SHP77 treated with DMSO at 0.1 percent for 48 hours (cell line): ENCODE measurements around the gene GNAI2.
A peak's percentile ranks its signal among the peaks of the same experiment; 100 is the strongest.
"Not testable (repeated sequence)": the region's sequence is repeated elsewhere in the genome, so short reads cannot be mapped to it uniquely, and the experiment has no call there.

Source experiments
- DNase-seq: peaks from one replicate; lab custom pipeline; 2025; lab: John Stamatoyannopoulos, UW

GNAI2 gene

DNA sequence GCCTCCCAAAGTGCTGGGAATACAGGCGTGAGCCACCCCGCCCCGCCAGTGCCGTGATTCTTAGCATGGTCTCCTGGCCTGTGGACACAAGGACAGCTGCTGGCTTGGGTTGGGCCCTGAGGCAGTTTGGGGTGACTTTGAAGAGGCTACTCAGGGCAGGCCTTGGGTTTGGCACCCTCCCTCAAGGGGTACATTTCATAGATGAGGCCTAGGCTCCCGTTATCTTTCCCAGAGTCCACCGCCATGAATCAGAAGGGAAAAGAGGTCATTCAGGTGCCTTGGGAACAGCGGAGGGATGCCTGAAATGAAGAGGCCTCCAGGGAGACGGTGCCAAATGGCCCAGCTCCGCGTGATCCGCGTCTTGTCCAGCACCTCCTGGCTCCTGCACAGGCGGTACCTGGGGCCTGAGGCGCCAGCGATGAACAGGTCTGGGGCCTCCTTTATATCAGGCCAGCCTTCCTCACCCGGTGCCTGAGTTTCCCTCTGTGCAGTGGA is 9.3 kb downstream of the GNAI2 start:
- no peak for DNase-seq

DNA sequence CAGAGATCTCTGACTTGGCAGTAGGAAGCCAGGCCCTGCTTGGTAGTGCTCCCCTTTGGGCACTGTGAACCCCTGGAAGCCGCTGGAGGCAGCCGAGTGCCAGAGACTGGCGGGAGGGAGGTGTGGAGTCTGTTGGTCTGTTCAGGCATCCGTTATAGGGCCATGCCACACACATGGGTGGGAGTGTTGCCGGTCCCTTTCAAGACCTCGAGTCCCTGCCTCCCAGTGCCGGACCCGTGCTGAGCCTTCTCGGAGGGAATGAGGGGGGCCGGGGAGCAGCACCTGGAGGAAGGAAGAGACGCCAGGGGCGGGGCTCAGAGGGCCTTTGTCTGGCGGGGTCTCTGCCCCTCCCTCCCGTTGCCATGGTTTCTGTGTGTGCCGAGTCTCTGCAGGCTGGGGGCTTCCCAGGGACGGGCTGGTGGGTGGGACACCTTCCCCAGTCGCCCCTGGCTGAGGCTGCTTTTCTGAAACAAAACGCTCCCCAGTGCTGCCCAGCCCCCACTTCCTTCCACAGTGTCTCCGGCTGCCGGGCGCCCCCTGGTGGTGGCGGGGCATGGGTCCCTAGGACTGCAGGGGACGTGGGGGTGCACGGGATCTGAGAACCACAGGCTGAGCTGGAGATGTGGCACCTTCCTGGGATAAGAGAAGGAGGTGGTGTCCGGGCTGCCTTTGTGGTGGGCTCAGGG is 10.0 kb downstream of the GNAI2 start:
- peak; percentile 55 for DNase-seq

DNA sequence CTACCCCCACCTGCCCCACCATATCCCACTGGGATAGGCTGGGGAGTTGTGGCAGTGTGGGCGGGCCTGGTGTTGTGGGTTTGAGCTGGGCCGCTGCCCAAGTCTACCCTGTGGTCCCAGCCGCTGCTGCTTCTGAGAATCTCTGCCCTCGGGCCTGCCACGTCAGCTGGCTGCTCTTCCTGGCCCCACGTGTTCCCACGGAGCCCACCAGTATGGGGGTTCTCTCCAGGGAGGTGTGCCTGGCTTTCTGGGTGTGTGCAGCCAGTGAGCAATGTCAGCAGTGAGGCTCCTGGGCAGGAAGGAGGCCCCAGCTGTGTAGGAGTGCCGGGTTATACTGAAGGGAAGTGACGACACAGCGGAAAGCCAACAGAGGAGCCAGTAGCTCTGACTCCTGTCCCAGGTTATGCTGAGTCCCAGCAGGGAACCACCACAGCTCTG is 10.5 kb downstream of the GNAI2 start:
- DNase-seq = no peak

DNA sequence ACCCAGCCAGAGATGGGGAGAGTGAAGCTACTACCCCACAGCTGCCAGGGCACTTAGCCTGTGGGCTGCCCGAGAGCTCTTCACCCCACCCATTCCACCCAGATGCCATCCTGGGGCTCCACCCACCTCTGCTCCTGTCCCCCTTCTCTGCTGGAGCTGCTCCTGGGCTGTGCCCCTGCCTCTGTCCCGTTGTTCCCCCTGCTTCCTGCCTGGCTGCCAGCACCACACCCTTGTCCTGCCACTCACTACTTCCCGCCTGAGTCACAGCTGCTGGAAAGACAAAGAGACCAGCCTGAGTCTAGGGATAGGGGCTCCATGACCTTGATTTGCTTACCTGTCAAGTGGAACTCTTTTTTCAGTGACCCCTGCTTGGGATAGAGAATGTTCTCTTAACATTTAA is 12.4 kb downstream of the GNAI2 start:
- DNase-seq = no peak

DNA sequence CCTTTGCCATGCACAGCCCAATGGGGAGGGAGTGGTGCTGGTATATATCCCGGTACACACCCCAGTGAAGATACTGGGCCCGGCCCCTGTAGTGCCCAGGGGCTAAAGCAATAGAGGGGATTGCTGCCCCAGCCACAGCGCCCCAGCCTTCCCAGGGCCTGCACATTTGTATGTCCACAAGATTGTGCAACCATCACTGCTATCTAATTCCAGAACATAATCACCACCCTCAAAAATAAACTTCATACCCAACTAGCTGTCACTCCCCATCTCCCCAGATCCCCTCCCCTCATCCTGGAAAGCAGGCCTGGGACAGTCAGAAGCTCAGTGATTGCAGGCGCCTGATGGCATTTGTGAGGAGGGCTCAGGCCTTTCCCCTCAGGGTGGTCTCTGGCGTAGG is 13.5 kb downstream of the GNAI2 start:
- DNase-seq = no peak

DNA sequence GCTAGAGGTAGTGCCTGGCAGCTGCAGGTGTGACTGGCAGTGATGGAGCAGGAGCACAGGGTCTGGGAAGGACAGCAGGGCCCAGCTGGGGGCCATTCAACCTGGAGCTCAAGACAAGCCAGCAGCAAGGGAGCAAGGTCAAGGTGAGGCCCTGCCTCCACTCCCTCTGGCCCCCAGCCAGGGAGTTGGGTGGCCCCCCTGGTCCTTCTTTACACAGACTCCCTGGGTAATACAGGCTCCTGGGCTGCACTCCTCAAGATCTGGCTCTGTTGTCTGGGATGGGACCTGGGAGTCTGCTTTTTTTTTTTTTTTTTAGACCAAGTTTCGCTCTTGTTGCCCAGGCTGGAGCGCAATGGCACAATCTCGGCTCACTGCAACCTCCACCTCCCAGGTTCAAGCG is 14.5 kb downstream of the GNAI2 start:
- DNase-seq = no peak

- no peak for DNase-seq
These were observed 15.2 kb downstream of the GNAI2 start for GRCh38 chr3:50251220-50251619.

DNA sequence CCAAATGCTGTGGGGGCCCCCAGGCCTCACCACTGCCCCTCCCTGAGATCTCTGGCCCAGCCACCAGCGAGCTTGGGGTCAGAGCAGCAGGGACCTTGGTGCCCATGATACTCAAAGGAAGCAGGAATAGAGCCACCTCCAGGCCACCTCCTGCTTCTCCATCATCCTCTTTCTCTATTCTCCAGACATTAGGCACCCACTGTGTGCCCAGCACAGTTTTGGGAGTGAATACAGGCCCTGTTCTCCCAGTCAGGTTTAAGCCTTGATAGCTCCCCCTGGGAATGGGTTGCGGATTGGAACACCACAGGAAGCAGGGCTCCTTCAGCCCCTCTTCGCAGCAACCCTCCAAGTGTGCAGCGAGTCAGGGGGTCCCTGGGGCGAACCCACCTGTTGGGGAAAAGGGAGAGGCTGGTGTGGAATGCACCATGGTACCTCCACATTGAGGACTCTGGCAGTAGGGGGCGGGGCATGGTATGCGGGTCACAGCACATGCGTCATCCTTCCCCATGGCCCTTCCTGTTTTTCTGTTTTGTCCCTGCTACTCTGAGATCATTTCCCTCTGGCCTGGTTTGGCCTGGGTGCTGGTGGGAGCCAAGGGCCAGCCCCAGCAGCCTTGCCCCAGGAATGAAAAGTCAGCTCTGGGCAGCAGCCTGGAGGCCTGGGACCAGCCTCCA is 18.7 kb downstream of the GNAI2 start:
- DNase-seq = no peak

GRCh38 chr3:50255251-50255615 is 19.2 kb downstream of the GNAI2 start:
- no peak for DNase-seq

GRCh38 chr3:50256978-50257890 is 21.2 kb downstream of the GNAI2 start:
- DNase-seq = no peak

DNA sequence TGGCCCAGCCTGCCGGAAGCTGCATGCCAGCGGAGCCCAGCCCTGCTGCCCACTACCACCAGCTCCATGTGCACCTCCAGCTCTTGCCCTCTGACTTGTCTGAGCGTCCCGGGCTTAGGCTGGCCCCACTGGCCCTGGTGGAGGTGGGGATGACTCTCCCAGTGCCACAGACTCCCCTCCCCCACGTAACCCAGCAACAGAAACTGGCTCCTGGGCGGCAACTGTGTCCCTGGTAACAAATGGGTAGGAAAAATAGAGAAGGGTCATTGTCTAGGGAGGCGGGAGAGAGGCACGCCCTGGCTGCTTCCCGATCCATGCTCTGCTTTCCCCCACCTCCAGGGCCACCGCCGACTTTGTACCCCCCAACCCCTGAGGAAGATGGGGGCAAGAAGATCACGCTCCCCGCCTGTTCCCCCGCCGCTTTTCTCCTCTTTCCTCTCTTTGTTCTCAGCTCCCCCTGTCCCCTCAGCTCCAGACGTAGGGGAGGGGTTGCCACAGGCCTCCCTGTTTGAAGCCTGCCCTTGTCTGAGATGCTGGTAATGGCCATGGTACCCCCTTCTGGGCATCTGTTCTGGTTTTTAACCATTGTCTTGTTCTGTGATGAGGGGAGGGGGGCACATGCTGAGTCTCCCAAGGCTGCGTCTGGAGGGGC is 22.2 kb downstream of the GNAI2 start:
- DNase-seq = no peak

DNA sequence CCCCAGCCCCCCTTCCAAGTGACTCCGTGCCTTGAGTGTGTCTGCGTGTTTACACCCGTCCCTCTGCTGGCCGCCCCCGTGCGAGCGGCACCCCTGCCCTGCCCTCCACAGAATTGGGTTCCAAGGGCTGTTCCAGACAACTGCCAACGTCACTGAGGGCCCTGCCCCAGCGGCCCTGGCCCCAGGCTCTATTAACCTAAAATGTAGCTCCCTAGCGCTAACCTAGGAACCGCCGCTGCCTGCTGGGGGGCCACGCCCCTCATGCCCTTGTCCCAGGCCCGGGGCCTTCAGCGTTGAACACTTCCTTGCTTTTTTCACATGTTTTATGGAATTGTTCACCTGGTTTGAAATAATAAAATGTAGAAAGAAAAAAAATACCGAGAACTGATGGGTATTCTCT is 23.0 kb downstream of the GNAI2 start:
- no peak for DNase-seq

DNA sequence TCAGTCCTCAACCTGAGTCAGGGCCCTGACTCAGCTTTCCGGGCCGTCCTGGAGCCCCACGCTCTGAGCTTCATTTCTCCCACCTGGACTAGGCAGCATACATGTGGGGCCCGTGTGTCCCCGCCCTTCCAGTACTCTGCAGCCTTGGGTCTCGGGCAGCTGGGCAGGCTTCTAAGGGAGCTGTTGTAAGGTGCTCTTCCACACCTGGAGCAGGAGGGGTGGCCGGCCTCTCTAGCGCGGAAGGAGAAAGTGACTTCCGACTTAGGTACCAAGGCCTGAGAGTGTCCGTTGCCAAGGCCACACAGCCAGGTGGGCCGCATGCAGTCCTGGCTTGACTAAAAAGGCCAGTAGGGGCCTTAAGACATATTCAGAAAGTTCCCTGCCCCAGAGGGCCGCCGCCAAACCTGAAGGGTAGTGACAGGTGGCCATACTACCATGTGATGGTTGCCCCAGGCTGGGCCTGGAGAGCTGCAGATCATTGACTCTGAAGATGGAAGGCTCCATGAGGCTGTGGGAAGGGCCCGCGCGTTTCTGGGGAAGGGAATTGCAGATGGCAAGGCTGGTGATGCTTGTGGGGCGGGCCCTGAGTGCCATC is 23.5 kb downstream of the GNAI2 start:
- DNase-seq = no peak

DNA sequence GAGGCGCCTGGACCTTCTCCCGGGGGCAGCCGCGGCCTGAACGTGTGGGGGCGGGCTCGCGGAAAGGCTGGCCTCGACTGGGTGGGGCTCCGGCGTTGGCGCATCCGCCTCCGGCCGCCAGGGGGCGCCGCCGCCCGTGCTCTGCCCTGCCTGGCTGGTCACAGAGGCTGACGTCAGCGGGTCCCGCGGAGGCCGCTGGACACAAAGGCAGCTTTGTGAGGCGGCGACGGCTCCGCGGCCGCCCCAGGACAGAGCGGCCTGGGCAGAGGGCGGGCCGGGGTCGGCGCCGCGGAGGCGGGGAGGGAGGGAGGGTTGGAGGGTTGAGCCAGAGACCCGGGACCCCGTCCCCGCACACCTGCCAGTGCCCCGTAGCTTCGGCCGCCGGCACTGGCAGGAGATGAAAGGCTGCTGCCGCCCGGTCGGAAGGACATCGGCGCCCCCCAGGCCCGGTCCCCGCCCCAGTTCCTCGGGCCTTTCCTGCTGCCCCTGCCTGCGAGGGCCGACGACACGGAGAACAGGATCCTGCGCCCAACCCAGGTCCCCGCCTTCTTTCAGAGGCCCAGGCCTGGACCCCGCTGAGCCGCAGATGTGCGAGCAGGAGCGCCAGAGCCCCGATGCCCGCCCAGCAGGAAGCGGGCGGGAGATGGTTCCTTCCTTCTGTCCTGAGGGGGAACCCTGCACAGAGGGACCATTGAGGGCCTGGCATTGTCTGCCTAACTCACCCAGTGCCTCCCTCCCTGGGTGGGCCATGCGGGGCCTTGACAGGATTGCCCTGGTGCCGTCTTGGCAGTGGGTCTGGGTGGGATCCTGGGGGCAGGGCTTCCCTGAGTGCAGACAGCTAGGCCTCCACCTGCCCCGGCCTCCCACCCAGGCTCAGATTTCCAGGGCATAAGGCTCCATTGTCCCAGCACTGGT is 24.3 kb downstream of the GNAI2 start:
- DNase-seq = peak; percentile 47

- DNase-seq = no peak
These were observed 25.0 kb downstream of the GNAI2 start for GRCh38 chr3:50260942-50261441.

- DNase-seq = no peak
These were observed 25.5 kb downstream of the GNAI2 start for GRCh38 chr3:50261505-50261904.

DNA sequence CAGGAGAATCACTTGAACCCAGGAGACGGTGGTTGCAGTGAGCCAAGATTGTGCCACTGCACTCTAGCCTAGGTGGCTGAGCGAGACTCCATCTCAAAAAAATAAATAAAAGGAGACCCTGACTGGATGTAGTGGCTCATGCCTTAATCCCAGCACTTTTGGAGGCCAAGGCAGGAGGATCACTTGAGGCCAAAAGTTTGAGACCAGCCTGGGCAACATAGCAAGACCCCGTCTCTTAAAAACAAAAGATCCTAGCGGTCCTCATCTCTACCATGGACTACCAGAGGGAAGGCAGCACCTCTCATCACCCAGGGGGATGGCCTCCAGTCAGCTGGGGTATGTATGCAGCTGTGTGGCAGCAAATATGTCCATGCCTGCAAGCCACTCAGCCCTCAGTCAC is 26.2 kb downstream of the GNAI2 start:
- not testable (repeated sequence) for DNase-seq

DNA sequence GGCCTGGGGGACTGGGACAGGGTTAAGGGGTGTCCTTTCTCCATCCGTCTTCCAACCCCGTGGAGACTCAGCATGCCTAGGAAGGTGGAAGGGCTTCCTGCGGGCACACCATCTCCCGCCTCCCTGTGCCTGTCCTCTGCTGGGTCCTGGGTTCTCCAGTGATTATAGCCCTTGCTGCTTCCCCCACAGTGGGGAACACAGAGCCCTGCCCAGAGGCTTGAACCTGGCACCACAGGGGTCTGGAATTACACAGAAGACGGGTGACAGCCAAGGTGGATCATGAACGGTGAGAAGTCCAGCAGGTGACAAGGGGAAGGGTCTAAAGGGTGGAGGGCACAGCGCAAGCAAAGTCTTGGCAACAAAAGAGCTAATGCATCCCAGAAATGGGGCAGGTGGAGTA is 26.8 kb downstream of the GNAI2 start:
- DNase-seq = no peak

- DNase-seq = no peak
These were observed 27.7 kb downstream of the GNAI2 start for GRCh38 chr3:50263478-50264382.
